ENCODE measurements around the gene MEIS2.

- TF ChIP-seq YY1 (IDR thresholded peaks at IDR 0.05; ENCODE audit: low read depth) = no peak
- no peak for TF ChIP-seq MAX (IDR thresholded peaks at IDR 0.05)
- TF ChIP-seq EP300 (IDR thresholded peaks at IDR 0.05; ENCODE audit: borderline replicate concordance) = no peak
- TF ChIP-seq TAF1 (IDR thresholded peaks at IDR 0.05; ENCODE audit: low read depth) = no peak
- TF ChIP-seq, protein P1, sequence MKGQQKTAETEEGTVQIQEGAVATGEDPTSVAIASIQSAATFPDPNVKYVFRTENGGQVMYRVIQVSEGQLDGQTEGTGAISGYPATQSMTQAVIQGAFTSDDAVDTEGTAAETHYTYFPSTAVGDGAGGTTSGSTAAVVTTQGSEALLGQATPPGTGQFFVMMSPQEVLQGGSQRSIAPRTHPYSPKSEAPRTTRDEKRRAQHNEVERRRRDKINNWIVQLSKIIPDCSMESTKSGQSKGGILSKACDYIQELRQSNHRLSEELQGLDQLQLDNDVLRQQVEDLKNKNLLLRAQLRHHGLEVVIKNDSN (IDR thresholded peaks at IDR 0.05) = no peak
- no peak for TF ChIP-seq RAD21 (IDR thresholded peaks at IDR 0.05; ENCODE audit: low read depth)
- TF ChIP-seq CREB1 (IDR thresholded peaks at IDR 0.05; ENCODE audit: low read depth) = no peak
- no peak for TF ChIP-seq ZBTB7A (IDR thresholded peaks at IDR 0.05; ENCODE audit: low read depth)
- TF ChIP-seq, protein P2, sequence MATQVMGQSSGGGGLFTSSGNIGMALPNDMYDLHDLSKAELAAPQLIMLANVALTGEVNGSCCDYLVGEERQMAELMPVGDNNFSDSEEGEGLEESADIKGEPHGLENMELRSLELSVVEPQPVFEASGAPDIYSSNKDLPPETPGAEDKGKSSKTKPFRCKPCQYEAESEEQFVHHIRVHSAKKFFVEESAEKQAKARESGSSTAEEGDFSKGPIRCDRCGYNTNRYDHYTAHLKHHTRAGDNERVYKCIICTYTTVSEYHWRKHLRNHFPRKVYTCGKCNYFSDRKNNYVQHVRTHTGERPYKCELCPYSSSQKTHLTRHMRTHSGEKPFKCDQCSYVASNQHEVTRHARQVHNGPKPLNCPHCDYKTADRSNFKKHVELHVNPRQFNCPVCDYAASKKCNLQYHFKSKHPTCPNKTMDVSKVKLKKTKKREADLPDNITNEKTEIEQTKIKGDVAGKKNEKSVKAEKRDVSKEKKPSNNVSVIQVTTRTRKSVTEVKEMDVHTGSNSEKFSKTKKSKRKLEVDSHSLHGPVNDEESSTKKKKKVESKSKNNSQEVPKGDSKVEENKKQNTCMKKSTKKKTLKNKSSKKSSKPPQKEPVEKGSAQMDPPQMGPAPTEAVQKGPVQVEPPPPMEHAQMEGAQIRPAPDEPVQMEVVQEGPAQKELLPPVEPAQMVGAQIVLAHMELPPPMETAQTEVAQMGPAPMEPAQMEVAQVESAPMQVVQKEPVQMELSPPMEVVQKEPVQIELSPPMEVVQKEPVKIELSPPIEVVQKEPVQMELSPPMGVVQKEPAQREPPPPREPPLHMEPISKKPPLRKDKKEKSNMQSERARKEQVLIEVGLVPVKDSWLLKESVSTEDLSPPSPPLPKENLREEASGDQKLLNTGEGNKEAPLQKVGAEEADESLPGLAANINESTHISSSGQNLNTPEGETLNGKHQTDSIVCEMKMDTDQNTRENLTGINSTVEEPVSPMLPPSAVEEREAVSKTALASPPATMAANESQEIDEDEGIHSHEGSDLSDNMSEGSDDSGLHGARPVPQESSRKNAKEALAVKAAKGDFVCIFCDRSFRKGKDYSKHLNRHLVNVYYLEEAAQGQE (IDR thresholded peaks at IDR 0.05; ENCODE audit: low read depth) = no peak
- TF ChIP-seq EGR1 (IDR thresholded peaks at IDR 0.05) = no peak
- TF ChIP-seq TEAD4 (IDR thresholded peaks at IDR 0.05) = no peak
- no peak for TF ChIP-seq CEBPB (IDR thresholded peaks at IDR 0.05)
- no peak for TF ChIP-seq NFIC (IDR thresholded peaks at IDR 0.05)
These were observed 5.5 kb upstream of the MEIS2 start for GRCh38 chr15:37105889-37106288.

Data from Ishikawa (cell line).